Measurements from ENCODE around the gene SLC7A5. TPM values are rescaled to one million over a fixed set of nuclear protein-coding genes. Genes with fewer than 3 reads are reported as not detected.

The SLC7A5 gene
- polyA plus RNA-seq, 2 of the 4 experiments (the other 2 are of a cell fraction): 265 to 972 TPM

DNA sequence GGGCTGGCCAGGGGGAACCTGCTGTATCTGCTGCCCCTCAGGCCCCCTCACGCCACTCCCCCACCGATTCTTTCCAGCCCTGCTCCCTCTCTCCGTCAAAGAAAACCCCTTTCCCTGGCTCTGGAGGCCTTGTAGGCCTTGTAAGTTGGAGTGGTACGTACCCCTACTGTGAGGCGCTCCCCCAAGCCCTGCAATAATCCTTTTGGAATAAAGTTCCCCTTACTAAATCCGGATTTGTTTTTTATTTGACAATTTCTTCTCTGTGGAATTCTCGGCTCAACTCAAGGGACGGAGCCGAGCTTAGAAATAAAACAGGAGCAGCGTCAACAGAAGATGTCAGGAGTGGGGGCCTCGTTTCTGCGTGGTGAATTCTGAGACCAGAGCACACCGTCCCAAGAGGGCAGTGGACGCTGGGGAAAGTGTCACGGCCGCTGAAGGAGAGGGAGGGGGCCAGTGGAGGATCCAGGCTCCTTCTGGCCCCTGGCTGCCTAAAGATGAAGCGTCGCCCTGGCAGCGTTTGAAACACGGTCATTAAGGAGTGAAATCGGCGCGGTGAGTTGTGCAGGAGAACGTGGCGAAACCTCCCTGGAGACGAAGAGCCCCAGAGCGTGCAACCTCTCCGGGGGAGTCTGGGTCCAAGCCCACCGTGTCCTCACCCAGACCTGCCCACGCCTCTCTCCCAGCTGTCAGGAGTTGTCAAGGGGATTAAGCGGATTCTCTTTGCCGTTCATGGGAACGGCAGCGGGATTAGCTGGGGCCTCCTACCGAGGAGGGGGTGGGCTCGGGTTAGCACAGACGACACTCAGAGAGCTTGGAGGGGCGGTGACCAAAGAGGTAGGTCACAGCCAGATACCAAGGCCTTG is 47.0 kb downstream of the SLC7A5 start:
- CTCF ChIA-PET: interaction anchor here (0.9 to 30.2 kb wide), 10 partner anchors 9 to 53 kb away, joined by 3 to 417 read pairs (median 4); no protein-coding TSS in a partner anchor
- DNase-seq (ENCODE audit: low read depth in 1 of 2, low spot score in 1 of 2) (no peak), FAIRE-seq (no peak), ATAC-seq (no peak)
- Histone ChIP-seq H3K9me3 (peaks cover 12% of the 10 kb centered on the region), H3K4me3 (no peak overlapping the region), H3K4me2 (no peak overlapping the region), H3K27ac (peak overlapping the region; percentile 97 to 99; a peak in 5 of 6 replicates), H3K4me1 (peaks cover 39% of the 10 kb centered on the region)
- WGBS (ENCODE audit: missing lambda C conversion rate): 87% methylated on average over 34 of the region's 38 CpGs
- POLR2A ChIA-PET: interaction anchor here (1.4 to 4.1 kb wide), 4 partner anchors 16 to 43 kb away, joined by 5 to 26 read pairs (median 10); no protein-coding TSS in a partner anchor
- TF ChIP-seq, protein P1, sequence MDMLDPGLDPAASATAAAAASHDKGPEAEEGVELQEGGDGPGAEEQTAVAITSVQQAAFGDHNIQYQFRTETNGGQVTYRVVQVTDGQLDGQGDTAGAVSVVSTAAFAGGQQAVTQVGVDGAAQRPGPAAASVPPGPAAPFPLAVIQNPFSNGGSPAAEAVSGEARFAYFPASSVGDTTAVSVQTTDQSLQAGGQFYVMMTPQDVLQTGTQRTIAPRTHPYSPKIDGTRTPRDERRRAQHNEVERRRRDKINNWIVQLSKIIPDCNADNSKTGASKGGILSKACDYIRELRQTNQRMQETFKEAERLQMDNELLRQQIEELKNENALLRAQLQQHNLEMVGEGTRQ (IDR thresholded peaks at IDR 0.05): 0 out of 2 replicates have a peak, but pooled peaks have one; percentile 9
- TF ChIP-seq RCOR1 (IDR thresholded peaks at IDR 0.05; ENCODE audit: low read depth, low read length) (no peak), POLR2AphosphoS2 (conservative IDR thresholded peaks at IDR 0.05; ENCODE audit: low read length) (peak; percentile 90; the same call in 1 of the 2 replicates), TFCP2L1 (CRISPR knock-in tag; IDR thresholded peaks at IDR 0.05) (0 out of 2 replicates have a peak, but pooled peaks have one; percentile 80), RFX5 (IDR thresholded peaks at IDR 0.05) (peak; percentile 82)

DNA sequence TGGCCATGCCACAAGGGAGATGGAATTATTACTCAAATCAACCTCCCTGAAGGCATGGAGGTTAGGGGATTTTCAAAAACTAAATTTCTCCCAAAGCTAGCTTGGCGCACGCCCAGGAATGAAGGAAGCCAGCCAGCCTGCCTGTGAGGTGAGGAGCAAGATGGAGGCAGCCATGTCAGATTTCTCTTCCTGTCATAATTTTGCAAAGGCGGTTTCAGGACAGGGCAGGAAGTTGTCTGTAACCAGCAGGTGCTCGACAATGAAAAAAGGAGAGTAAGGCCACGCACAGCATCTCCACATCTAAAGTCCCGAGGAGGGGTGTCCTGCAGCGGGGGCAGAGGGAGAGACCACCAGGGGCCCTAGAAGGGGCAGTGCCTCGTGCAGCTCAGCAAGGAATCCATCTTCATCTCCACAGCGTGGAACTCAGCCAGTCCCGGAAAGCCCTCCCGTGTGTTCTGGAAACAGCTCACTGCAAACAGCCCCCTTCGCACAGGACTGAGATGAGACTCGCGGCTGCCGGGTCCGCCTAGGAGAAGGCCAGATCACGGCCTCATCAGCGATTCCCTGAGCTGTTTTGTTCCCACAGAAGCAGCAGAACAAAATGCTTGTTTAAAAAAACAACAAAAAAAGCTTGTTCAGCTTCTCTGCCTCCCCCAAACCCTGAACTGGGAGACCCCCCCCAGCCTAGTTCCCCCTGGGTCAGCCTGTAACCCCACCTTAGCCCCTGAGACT is 47.8 kb downstream of the SLC7A5 start:
- no peak for DNase-seq (ENCODE audit: low read depth in 1 of 2, low spot score in 1 of 2)
- H3K4me3 ChIP-seq: no peak overlapping the region
- peaks cover 20% of the 10 kb centered on the region for H3K9me3 ChIP-seq
- H3K4me1 ChIP-seq: peaks cover 31% of the 10 kb centered on the region
- TF ChIP-seq TP53 (CRISPR knock-in tag; IDR thresholded peaks at IDR 0.05): no peak; the same call in 1 of the 2 replicates
- no peak for TF ChIP-seq BHLHE40 (IDR thresholded peaks at IDR 0.05; ENCODE audit: low read depth, low read length)
- no peak for TF ChIP-seq NFE2L2 (conservative IDR thresholded peaks at IDR 0.05; ENCODE audit: low read length)
- TF ChIP-seq POLR2AphosphoS2 (conservative IDR thresholded peaks at IDR 0.05; ENCODE audit: low read length): peak; percentile 92
- no peak for TF ChIP-seq RNF2 (IDR thresholded peaks at IDR 0.05; ENCODE audit: borderline replicate concordance, low read depth)
- peak; percentile 61; the same call in 1 of the 2 replicates for TF ChIP-seq HEYL (CRISPR knock-in tag; IDR thresholded peaks at IDR 0.05)
- TF ChIP-seq RAD21 (conservative IDR thresholded peaks at IDR 0.05 in 1 of 2, IDR thresholded peaks at IDR 0.05 in 1 of 2): no peak
- TF ChIP-seq, protein P2, sequence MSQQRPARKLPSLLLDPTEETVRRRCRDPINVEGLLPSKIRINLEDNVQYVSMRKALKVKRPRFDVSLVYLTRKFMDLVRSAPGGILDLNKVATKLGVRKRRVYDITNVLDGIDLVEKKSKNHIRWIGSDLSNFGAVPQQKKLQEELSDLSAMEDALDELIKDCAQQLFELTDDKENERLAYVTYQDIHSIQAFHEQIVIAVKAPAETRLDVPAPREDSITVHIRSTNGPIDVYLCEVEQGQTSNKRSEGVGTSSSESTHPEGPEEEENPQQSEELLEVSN (IDR thresholded peaks at IDR 0.05; ENCODE audit: borderline replicate concordance, low read depth): no peak
- 0 out of 2 replicates have a peak, but pooled peaks have one; percentile 74 for TF ChIP-seq FOSB (CRISPR knock-in tag; IDR thresholded peaks at IDR 0.05)
- TF ChIP-seq CBX2 (IDR thresholded peaks at IDR 0.05; ENCODE audit: borderline replicate concordance, low read depth): no peak
- no peak for TF ChIP-seq CHD2 (IDR thresholded peaks at IDR 0.05; ENCODE audit: low read length, partially characterized antibody)
- TF ChIP-seq FOSL2 (IDR thresholded peaks at IDR 0.05): no peak
- no peak for TF ChIP-seq FOSL2 (CRISPR knock-in tag; IDR thresholded peaks at IDR 0.05)
- TF ChIP-seq SREBF2 (IDR thresholded peaks at IDR 0.05): no peak
- TF ChIP-seq HOXB5 (CRISPR knock-in tag; IDR thresholded peaks at IDR 0.05): 0 out of 2 replicates have a peak, but pooled peaks have one; percentile 21
- TF ChIP-seq EHF (CRISPR knock-in tag; IDR thresholded peaks at IDR 0.05): no peak
- TF ChIP-seq SMC3 (IDR thresholded peaks at IDR 0.05): no peak
- TF ChIP-seq, protein P3, sequence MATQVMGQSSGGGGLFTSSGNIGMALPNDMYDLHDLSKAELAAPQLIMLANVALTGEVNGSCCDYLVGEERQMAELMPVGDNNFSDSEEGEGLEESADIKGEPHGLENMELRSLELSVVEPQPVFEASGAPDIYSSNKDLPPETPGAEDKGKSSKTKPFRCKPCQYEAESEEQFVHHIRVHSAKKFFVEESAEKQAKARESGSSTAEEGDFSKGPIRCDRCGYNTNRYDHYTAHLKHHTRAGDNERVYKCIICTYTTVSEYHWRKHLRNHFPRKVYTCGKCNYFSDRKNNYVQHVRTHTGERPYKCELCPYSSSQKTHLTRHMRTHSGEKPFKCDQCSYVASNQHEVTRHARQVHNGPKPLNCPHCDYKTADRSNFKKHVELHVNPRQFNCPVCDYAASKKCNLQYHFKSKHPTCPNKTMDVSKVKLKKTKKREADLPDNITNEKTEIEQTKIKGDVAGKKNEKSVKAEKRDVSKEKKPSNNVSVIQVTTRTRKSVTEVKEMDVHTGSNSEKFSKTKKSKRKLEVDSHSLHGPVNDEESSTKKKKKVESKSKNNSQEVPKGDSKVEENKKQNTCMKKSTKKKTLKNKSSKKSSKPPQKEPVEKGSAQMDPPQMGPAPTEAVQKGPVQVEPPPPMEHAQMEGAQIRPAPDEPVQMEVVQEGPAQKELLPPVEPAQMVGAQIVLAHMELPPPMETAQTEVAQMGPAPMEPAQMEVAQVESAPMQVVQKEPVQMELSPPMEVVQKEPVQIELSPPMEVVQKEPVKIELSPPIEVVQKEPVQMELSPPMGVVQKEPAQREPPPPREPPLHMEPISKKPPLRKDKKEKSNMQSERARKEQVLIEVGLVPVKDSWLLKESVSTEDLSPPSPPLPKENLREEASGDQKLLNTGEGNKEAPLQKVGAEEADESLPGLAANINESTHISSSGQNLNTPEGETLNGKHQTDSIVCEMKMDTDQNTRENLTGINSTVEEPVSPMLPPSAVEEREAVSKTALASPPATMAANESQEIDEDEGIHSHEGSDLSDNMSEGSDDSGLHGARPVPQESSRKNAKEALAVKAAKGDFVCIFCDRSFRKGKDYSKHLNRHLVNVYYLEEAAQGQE (IDR thresholded peaks at IDR 0.05): no peak
- no peak for TF ChIP-seq POLR2A (IDR thresholded peaks at IDR 0.05; ENCODE audit: low read length)
- TF ChIP-seq, protein P4, sequence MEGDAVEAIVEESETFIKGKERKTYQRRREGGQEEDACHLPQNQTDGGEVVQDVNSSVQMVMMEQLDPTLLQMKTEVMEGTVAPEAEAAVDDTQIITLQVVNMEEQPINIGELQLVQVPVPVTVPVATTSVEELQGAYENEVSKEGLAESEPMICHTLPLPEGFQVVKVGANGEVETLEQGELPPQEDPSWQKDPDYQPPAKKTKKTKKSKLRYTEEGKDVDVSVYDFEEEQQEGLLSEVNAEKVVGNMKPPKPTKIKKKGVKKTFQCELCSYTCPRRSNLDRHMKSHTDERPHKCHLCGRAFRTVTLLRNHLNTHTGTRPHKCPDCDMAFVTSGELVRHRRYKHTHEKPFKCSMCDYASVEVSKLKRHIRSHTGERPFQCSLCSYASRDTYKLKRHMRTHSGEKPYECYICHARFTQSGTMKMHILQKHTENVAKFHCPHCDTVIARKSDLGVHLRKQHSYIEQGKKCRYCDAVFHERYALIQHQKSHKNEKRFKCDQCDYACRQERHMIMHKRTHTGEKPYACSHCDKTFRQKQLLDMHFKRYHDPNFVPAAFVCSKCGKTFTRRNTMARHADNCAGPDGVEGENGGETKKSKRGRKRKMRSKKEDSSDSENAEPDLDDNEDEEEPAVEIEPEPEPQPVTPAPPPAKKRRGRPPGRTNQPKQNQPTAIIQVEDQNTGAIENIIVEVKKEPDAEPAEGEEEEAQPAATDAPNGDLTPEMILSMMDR (IDR thresholded peaks at IDR 0.05): no peak
- TF ChIP-seq ZC3H11A (IDR thresholded peaks at IDR 0.05): no peak
- no peak for TF ChIP-seq NPAS2 (CRISPR knock-in tag; IDR thresholded peaks at IDR 0.05; ENCODE audit: borderline replicate concordance)
- peak; percentile 80; the same call in 1 of the 2 replicates for TF ChIP-seq TFCP2L1 (CRISPR knock-in tag; IDR thresholded peaks at IDR 0.05)
- WGBS (ENCODE audit: missing lambda C conversion rate): 87% methylated on average over 18 of the region's 18 CpGs
- peak overlapping the region; percentile 40 to 97; a peak in 5 of 6 replicates for H3K27ac ChIP-seq
- ChIA-PET CTCF (interaction anchor here (0.6 to 30.2 kb wide), 11 partner anchors 8 to 52 kb away, joined by 3 to 417 read pairs (median 4); no protein-coding TSS in a partner anchor), POLR2A (interaction anchor here (1.4 to 2.6 kb wide), 3 partner anchors 15 to 42 kb away, joined by 5 to 14 read pairs (median 7); no protein-coding TSS in a partner anchor)
- H3K4me2 ChIP-seq: no peak overlapping the region
- no peak for ATAC-seq
- no peak for FAIRE-seq

Measured in A549 (cell line).